ENCODE data around the gene SESN2. TPM values are rescaled to one million over a fixed set of nuclear protein-coding genes. Genes with fewer than 3 reads are reported as not detected.

The SESN2 gene
- total and polyA plus RNA-seq, 10 of the 15 experiments (the other 5 are each of a cell fraction or from before 2014, with no cell fraction given), result 1.5 to 40.9 (median 17.8) TPM

DNA sequence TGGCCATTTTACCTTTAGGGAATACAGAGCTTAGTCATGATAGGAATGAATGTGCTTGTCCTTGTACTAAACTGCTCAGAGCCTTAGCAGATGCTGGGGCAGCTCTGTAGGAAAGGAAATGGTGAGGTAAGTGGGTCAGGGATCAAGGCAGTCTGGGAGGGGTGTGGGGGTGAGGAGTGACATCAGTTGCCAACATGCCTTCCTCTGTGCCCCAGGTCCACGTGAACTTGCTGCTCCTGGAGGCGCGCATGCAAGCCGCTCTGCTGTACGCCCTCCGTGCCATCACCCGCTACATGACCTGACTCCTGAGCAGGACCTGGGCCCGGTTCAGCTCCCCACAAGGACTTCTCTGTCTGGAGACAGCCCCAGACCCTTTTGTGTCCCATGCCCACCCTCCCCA lies 21.2 kb downstream of the SESN2 start:
- Histone ChIP-seq H3K79me2 (ENCODE audit: control insufficient read depth, insufficient read depth, low read length) (no peaks in the 10 kb centered on the region), H2AFZ (ENCODE audit: control insufficient read depth, low read depth, low read length) (no peak overlapping the region), H3K36me3 (ENCODE audit: control insufficient read depth in 2 of 2, insufficient read depth in 2 of 2, low read length in 1 of 2) (peaks cover 11 to 17% of the 10 kb centered on the region in 2 experiments; a peak in 3 of 4 replicates), H3K9me3 (replicated peaks; ENCODE audit: control insufficient read depth, insufficient read depth, low read length) (no peaks in the 10 kb centered on the region), H3K4me2 (ENCODE audit: control insufficient read depth, insufficient read depth) (no peak overlapping the region), H3K9ac (ENCODE audit: control insufficient read depth, insufficient read depth, low read length) (no peak overlapping the region), H3K27me3 (replicated peaks in 1 of 2; ENCODE audit: control insufficient read depth in 2 of 2, insufficient read depth in 2 of 2, low read length in 1 of 2) (no peaks in the 10 kb centered on the region), H3K4me1 (ENCODE audit: control insufficient read depth, insufficient read depth, low read length) (no peaks in the 10 kb centered on the region), H3K4me3 (no peak overlapping the region), H3K27ac (ENCODE audit: control insufficient read depth, insufficient read depth) (no peak overlapping the region), H4K20me1 (ENCODE audit: control insufficient read depth, insufficient read depth) (no peaks in the 10 kb centered on the region)
- FAIRE-seq, result no peak
- 90% methylated on average over 8 of the region's 8 CpGs for WGBS (ENCODE audit: insufficient coverage, insufficient replicate concordance, low lambda C conversion rate, missing lambda C conversion rate)
- no TSS peak for BruUV-seq (replicated peaks)
- SMC1A ChIA-PET (ENCODE audit: uncharacterized antibody, unreplicated experiment), result interaction anchor here (0.6 kb wide), 1 partner anchor 15 kb away, joined by 3 read pairs; no protein-coding TSS in a partner anchor
- in situ Hi-C loops (cut with MboI), result no loop called here
- POLR2A ChIA-PET, result no interaction called here
- intact Hi-C loops (cut with micrococcal nuclease; ENCODE audit: unreplicated experiment), result no loop called here
- RAD21 ChIA-PET (ENCODE audit: unreplicated experiment), result no interaction called here
- no peak for ATAC-seq
- CTCF ChIA-PET, result no interaction called here
- DNase-seq (ENCODE audit: low read depth, low spot score), result no peak
- TF ChIP-seq NR2C1 (IDR thresholded peaks at IDR 0.05), result no peak
- TF ChIP-seq, protein P1, sequence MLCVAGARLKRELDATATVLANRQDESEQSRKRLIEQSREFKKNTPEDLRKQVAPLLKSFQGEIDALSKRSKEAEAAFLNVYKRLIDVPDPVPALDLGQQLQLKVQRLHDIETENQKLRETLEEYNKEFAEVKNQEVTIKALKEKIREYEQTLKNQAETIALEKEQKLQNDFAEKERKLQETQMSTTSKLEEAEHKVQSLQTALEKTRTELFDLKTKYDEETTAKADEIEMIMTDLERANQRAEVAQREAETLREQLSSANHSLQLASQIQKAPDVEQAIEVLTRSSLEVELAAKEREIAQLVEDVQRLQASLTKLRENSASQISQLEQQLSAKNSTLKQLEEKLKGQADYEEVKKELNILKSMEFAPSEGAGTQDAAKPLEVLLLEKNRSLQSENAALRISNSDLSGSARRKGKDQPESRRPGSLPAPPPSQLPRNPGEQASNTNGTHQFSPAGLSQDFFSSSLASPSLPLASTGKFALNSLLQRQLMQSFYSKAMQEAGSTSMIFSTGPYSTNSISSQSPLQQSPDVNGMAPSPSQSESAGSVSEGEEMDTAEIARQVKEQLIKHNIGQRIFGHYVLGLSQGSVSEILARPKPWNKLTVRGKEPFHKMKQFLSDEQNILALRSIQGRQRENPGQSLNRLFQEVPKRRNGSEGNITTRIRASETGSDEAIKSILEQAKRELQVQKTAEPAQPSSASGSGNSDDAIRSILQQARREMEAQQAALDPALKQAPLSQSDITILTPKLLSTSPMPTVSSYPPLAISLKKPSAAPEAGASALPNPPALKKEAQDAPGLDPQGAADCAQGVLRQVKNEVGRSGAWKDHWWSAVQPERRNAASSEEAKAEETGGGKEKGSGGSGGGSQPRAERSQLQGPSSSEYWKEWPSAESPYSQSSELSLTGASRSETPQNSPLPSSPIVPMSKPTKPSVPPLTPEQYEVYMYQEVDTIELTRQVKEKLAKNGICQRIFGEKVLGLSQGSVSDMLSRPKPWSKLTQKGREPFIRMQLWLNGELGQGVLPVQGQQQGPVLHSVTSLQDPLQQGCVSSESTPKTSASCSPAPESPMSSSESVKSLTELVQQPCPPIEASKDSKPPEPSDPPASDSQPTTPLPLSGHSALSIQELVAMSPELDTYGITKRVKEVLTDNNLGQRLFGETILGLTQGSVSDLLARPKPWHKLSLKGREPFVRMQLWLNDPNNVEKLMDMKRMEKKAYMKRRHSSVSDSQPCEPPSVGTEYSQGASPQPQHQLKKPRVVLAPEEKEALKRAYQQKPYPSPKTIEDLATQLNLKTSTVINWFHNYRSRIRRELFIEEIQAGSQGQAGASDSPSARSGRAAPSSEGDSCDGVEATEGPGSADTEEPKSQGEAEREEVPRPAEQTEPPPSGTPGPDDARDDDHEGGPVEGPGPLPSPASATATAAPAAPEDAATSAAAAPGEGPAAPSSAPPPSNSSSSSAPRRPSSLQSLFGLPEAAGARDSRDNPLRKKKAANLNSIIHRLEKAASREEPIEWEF (IDR thresholded peaks at IDR 0.05; ENCODE audit: insufficient replicate concordance, low read depth, low read length), result no peak
- TF ChIP-seq ZNF24 (IDR thresholded peaks at IDR 0.05), result no peak
- no peak for TF ChIP-seq MYB (IDR thresholded peaks at IDR 0.05; ENCODE audit: borderline replicate concordance, low read depth, low read length)
- no peak for TF ChIP-seq ZBED1 (IDR thresholded peaks at IDR 0.05; ENCODE audit: borderline replicate concordance)
- no peak for TF ChIP-seq MYC (IDR thresholded peaks at IDR 0.05; ENCODE audit: insufficient read depth, insufficient read length, insufficient replicate concordance, low read length, severe bottlenecking)
- TF ChIP-seq, protein P2, sequence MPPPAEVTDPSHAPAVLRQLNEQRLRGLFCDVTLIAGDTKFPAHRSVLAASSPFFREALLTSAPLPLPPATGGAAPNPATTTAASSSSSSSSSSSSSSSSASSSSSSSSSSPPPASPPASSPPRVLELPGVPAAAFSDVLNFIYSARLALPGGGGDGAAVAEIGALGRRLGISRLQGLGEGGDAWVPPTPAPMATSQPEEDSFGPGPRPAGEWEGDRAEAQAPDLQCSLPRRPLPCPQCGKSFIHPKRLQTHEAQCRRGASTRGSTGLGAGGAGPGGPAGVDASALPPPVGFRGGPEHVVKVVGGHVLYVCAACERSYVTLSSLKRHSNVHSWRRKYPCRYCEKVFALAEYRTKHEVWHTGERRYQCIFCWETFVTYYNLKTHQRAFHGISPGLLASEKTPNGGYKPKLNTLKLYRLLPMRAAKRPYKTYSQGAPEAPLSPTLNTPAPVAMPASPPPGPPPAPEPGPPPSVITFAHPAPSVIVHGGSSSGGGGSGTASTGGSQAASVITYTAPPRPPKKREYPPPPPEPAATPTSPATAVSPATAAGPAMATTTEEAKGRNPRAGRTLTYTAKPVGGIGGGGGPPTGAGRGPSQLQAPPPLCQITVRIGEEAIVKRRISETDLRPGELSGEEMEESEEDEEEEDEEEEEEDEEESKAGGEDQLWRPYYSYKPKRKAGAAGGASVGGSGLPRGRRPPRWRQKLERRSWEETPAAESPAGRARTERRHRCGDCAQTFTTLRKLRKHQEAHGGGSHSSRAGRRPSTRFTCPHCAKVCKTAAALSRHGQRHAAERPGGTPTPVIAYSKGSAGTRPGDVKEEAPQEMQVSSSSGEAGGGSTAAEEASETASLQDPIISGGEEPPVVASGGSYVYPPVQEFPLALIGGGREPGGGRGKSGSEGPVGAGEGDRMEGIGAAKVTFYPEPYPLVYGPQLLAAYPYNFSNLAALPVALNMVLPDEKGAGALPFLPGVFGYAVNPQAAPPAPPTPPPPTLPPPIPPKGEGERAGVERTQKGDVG (CRISPR knock-in tag; IDR thresholded peaks at IDR 0.05), result no peak
- TF ChIP-seq YBX1 (IDR thresholded peaks at IDR 0.05), result no peak
- TF ChIP-seq, protein P3, sequence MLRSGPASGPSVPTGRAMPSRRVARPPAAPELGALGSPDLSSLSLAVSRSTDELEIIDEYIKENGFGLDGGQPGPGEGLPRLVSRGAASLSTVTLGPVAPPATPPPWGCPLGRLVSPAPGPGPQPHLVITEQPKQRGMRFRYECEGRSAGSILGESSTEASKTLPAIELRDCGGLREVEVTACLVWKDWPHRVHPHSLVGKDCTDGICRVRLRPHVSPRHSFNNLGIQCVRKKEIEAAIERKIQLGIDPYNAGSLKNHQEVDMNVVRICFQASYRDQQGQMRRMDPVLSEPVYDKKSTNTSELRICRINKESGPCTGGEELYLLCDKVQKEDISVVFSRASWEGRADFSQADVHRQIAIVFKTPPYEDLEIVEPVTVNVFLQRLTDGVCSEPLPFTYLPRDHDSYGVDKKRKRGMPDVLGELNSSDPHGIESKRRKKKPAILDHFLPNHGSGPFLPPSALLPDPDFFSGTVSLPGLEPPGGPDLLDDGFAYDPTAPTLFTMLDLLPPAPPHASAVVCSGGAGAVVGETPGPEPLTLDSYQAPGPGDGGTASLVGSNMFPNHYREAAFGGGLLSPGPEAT (IDR thresholded peaks at IDR 0.05; ENCODE audit: low read depth), result no peak
- no peak for TF ChIP-seq SIN3A (IDR thresholded peaks at IDR 0.05; ENCODE audit: low read depth, low read length)
- TF ChIP-seq RELA (IDR thresholded peaks at IDR 0.05; ENCODE audit: borderline replicate concordance, partially characterized antibody), result no peak
- TF ChIP-seq HCFC1 (IDR thresholded peaks at IDR 0.05; ENCODE audit: low read length), result no peak
- no peak for TF ChIP-seq JUND (IDR thresholded peaks at IDR 0.05; ENCODE audit: low read depth, low read length)
- TF ChIP-seq PAX8 (IDR thresholded peaks at IDR 0.05), result no peak
- TF ChIP-seq STAT1 (conservative IDR thresholded peaks at IDR 0.05), result no peak

Measured in GM12878 (cell line).